Cardiac fibroblast (primary cell): Measurements from ENCODE around the gene CFAP99.

Experiments used
- DNase-seq, 2 donors: peaks; one replicate each; pipeline versions ENCODE4 v3.0.0 to v3.0.0-alpha.2; 2010; ENCODE audit warnings: low read depth in 2 of 2
- H3K4me3 ChIP-seq, 2 donors: replicated peaks in 1 of 2; 1 replicate in 1 of 2; 2 replicates in 1 of 2; pipeline ENCODE4 v1.5.1; 2011; ENCODE audit warnings: low read depth in 2 of 2, low read length in 2 of 2, mild to moderate bottlenecking in 2 of 2, moderate library complexity in 1 of 2
- TF ChIP-seq, protein P1 (sequence below): IDR thresholded peaks from one replicate; pipeline ENCODE4 v1.5.1; 2011; ENCODE audit warnings: low read depth, mild to moderate bottlenecking, low read length, inconsistent platforms

Gene CFAP99

GRCh38 chr4:2443061-2443730 lies 24.4 kb downstream of the CFAP99 start:
- no peak for DNase-seq
- TF ChIP-seq, protein P1, sequence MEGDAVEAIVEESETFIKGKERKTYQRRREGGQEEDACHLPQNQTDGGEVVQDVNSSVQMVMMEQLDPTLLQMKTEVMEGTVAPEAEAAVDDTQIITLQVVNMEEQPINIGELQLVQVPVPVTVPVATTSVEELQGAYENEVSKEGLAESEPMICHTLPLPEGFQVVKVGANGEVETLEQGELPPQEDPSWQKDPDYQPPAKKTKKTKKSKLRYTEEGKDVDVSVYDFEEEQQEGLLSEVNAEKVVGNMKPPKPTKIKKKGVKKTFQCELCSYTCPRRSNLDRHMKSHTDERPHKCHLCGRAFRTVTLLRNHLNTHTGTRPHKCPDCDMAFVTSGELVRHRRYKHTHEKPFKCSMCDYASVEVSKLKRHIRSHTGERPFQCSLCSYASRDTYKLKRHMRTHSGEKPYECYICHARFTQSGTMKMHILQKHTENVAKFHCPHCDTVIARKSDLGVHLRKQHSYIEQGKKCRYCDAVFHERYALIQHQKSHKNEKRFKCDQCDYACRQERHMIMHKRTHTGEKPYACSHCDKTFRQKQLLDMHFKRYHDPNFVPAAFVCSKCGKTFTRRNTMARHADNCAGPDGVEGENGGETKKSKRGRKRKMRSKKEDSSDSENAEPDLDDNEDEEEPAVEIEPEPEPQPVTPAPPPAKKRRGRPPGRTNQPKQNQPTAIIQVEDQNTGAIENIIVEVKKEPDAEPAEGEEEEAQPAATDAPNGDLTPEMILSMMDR = no peak
- H3K4me3 ChIP-seq = no peak overlapping the region

DNA sequence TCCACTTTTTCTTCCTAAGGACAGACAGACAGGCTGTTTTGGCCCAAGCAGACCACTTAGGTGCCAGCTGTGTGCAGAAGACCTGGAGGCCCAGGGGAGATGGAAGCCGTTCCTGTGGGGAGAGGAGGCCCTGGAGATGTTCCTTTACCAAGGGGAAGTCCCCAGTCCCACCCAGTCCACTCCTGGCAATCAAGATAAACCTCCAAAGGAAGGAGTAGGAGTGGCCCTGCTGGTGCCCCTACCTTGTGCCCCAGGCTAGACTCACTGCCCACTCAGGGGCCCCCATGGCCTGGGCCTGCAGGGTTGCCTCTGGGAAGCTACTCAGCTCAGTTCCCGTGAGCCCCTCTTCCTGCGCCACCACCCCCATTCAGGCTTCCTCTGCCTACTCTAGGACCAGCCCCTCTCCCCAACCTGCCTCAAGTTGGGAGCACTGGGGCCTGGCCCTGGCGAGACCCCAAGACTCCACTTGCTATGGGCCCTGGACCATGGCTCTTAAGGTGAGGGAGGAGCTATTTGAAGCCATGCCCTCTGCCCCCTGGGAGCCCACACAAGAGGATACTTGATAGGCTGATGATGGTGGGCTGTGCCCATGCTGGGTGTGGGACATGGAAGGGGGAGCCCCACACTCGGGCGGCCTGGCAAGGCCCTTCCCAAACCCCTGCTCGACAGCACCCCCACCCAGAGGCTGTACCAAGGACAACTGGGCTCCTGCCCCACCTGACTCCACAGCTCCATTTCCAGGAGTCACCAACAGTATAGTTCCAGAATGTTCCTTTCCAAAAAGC lies 25.4 kb downstream of the CFAP99 start:
- no peak for DNase-seq
- no peak overlapping the region for H3K4me3 ChIP-seq
- TF ChIP-seq, protein P1 = no peak

DNA sequence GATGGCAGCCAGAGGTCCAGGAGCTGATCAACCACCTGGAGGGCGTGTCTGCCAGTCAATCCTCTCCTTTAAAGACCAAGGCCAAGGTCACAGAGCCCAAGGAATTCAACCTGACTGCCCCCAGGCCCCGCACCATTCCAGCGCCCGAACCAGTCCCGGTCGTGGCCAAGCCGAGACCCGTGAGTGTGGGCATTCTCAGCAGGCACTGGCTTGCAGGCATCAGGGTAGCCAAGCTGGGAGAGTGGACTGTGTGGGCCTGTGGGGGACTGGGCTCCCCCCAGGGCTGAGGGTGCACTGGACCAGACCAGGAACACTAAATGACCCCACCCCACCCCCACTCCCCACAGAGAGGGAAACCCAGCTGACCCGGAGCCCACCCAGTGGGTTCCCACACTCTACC lies 26.4 kb downstream of the CFAP99 start:
- TF ChIP-seq, protein P1 = no peak
- DNase-seq = no peak
- no peak overlapping the region for H3K4me3 ChIP-seq

GRCh38 chr4:2445571-2445970 lies 26.8 kb downstream of the CFAP99 start:
- no peak for DNase-seq
- TF ChIP-seq, protein P1 = no peak
- H3K4me3 ChIP-seq = no peak overlapping the region

GRCh38 chr4:2446656-2447564 lies 28.2 kb downstream of the CFAP99 start:
- TF ChIP-seq, protein P1 = no peak
- DNase-seq = no peak
- no peak overlapping the region for H3K4me3 ChIP-seq

GRCh38 chr4:2448589-2448988 lies 29.8 kb downstream of the CFAP99 start:
- no peak for DNase-seq
- TF ChIP-seq, protein P1 = no peak
- H3K4me3 ChIP-seq = no peak overlapping the region
